A673 (cell line): ENCODE data around the gene MLN. TPM values are rescaled to one million over a fixed set of nuclear protein-coding genes. Genes with fewer than 3 reads are reported as not detected.
"Not testable (repeated sequence)": the region's sequence is repeated elsewhere in the genome, so short reads cannot be mapped to it uniquely, and the experiment has no call there.

ENCODE experiments used
- BruUV-seq: library from RNA; stranded (reverse); fragments of 400-500 nt; replicated peaks from 2 replicates; lab custom pipeline; 2021; lab: Mats Ljungman, UMichigan
- CTCF ChIA-PET: fragments of 300-600 bp; sonication (Branson Sonifier 250); formaldehyde crosslinking; loops from one replicate; lab custom pipeline; 2022; ENCODE audit warnings: antibody characterized with exemption; lab: Charles Lee
- POLR2A ChIA-PET: fragments of 300-600 bp; sonication (Branson Sonifier 250); formaldehyde crosslinking; loops from one replicate; lab custom pipeline; 2022; ENCODE audit warnings: antibody characterized with exemption; ENCODE audit not compliant: low non-redundant PET; lab: Charles Lee
- DNase-seq: peaks from one replicate; pipeline ENCODE4 v3.0.0-alpha.2; 2015; ENCODE audit warnings: low spot score
- H3K27ac ChIP-seq: fragments of 200-600 bp; sonication (generic); 2 replicates; pipeline ENCODE4 v1.5.1; 2016; ENCODE audit warnings: mixed run types, low read depth, mild to moderate bottlenecking, mixed read lengths, antibody characterized with exemption, low read length; ENCODE audit not compliant: poor library complexity, severe bottlenecking
- H3K27me3 ChIP-seq: fragments of 200-600 bp; sonication (generic); replicated peaks from 2 replicates; pipeline ENCODE4 v1.6.1; 2017; ENCODE audit warnings: mixed run types, low read depth, mild to moderate bottlenecking, mixed read lengths, antibody characterized with exemption, low read length; ENCODE audit not compliant: insufficient read depth, poor library complexity
- H3K36me3 ChIP-seq: fragments of 200-600 bp; sonication (generic); 2 replicates; pipeline ENCODE4 v1.6.1; 2016; ENCODE audit warnings: mixed run types, mild to moderate bottlenecking, mixed read lengths, antibody characterized with exemption, low read length; ENCODE audit not compliant: insufficient read depth, poor library complexity, severe bottlenecking
- H3K4me1 ChIP-seq: fragments of 200-600 bp; sonication (generic); 2 replicates; pipeline ENCODE4 v1.6.1; 2017; ENCODE audit warnings: mixed run types, mild to moderate bottlenecking, mixed read lengths, antibody characterized with exemption, low read length; ENCODE audit not compliant: insufficient read depth, poor library complexity, severe bottlenecking
- H3K4me3 ChIP-seq: fragments of 200-600 bp; sonication (generic); 2 replicates; pipeline ENCODE4 v1.5.1; 2016; ENCODE audit warnings: low read depth, mixed run types, mild to moderate bottlenecking, mixed read lengths, low read length; ENCODE audit not compliant: poor library complexity, severe bottlenecking
- H3K9me3 ChIP-seq: fragments of 200-600 bp; sonication (generic); 2 replicates; pipeline ENCODE4 v1.6.1; 2016; ENCODE audit warnings: mixed run types, low read depth, mild to moderate bottlenecking, mixed read lengths, antibody characterized with exemption, low read length; ENCODE audit not compliant: poor library complexity, severe bottlenecking
- CTCF ChIP-seq: fragments of 300-800, 200-600 bp; sonication (generic); conservative IDR thresholded peaks from 2 replicates; pipeline ENCODE4 v1.5.1; 2017; ENCODE audit warnings: low read depth, mild to moderate bottlenecking, antibody characterized with exemption, low read length, moderate library complexity, mixed read lengths
- EZH2 ChIP-seq: fragments of 200-600 bp; sonication (generic); IDR thresholded peaks from 2 replicates; pipeline ENCODE4 v1.6.1; 2017; ENCODE audit warnings: borderline replicate concordance, low read depth, mild to moderate bottlenecking, mixed read lengths, antibody characterized with exemption, low read length; ENCODE audit not compliant: poor library complexity, severe bottlenecking
- intact Hi-C: fragments of 100-400 bp; cut with micrococcal nuclease; formaldehyde crosslinking; loops from one replicate; pipeline ENCODE4 v1.10.0; 2022; ENCODE audit not compliant: unreplicated experiment
- total RNA-seq: library from RNA; stranded (reverse); gene quantifications from 2 replicates; pipeline ENCODE4 v1.2.3, GENCODE V29; 2021

The MLN gene
- total RNA-seq, 1 experiment from 2014 or later, result not detected

- Histone ChIP-seq H3K4me3 (no peak overlapping the region), H3K27ac (no peak overlapping the region), H3K9me3 (no peaks in the 10 kb centered on the region), H3K36me3 (no peaks in the 10 kb centered on the region), H3K27me3 (no peaks in the 10 kb centered on the region), H3K4me1 (peaks cover 31% of the 10 kb centered on the region)
- DNase-seq, result no peak
- ChIA-PET CTCF (no interaction called here), POLR2A (no interaction called here)
- TF ChIP-seq EZH2 (no peak), CTCF (no peak)
- BruUV-seq, result no TSS peak
- intact Hi-C loops, result no loop called here
These were observed 33.1 kb upstream of the MLN start for GRCh38 chr6:33836806-33837469.

- no peak overlapping the region for H3K4me3 ChIP-seq
- no TSS peak for BruUV-seq
- no peaks in the 10 kb centered on the region for H3K36me3 ChIP-seq
- no peak for DNase-seq
- intact Hi-C loops, result no loop called here
- H3K27ac ChIP-seq, result no peak overlapping the region
- peaks cover 15% of the 10 kb centered on the region for H3K4me1 ChIP-seq
- H3K9me3 ChIP-seq, result no peaks in the 10 kb centered on the region
- H3K27me3 ChIP-seq, result no peaks in the 10 kb centered on the region
- TF ChIP-seq CTCF, result no peak
- no peak for TF ChIP-seq EZH2
- ChIA-PET POLR2A (no interaction called here), CTCF (no interaction called here)
These were observed 30.9 kb upstream of the MLN start for GRCh38 chr6:33834401-33835392.

GRCh38 chr6:33833599-33833998 lies 29.8 kb upstream of the MLN start:
- H3K36me3 ChIP-seq, result no peaks in the 10 kb centered on the region
- intact Hi-C loops, result no loop called here
- H3K27me3 ChIP-seq, result no peaks in the 10 kb centered on the region
- H3K9me3 ChIP-seq, result no peaks in the 10 kb centered on the region
- ChIA-PET POLR2A (no interaction called here), CTCF (no interaction called here)
- BruUV-seq, result no TSS peak
- no peak for TF ChIP-seq CTCF
- TF ChIP-seq EZH2, result no peak
- peaks cover 13% of the 10 kb centered on the region for H3K4me1 ChIP-seq
- no peak overlapping the region for H3K27ac ChIP-seq
- no peak for DNase-seq
- H3K4me3 ChIP-seq, result no peak overlapping the region

- BruUV-seq, DNase-seq, CTCF ChIA-PET, H3K27me3 ChIP-seq, intact Hi-C loops, H3K4me3 ChIP-seq, H3K9me3 ChIP-seq, H3K4me1 ChIP-seq, H3K27ac ChIP-seq, POLR2A ChIA-PET, H3K36me3 ChIP-seq: not testable (repeated sequence)
These were observed 29.0 kb upstream of the MLN start for GRCh38 chr6:33832831-33833230.

- H3K27ac ChIP-seq, POLR2A ChIA-PET, H3K36me3 ChIP-seq, intact Hi-C loops, H3K9me3 ChIP-seq, H3K4me1 ChIP-seq, CTCF ChIA-PET, BruUV-seq, H3K27me3 ChIP-seq, DNase-seq, H3K4me3 ChIP-seq: not testable (repeated sequence)
These were observed 27.9 kb upstream of the MLN start for GRCh38 chr6:33831725-33832124.
